Mesothelial cell of epicardium (in vitro differentiated cells): ENCODE data around the gene ATP6V1C2. TPM values are rescaled to one million over a fixed set of nuclear protein-coding genes. Genes with fewer than 3 reads are reported as not detected.
A peak's percentile ranks its signal among the peaks of the same experiment; 100 is the strongest.

ENCODE experiments used
- DNase-seq, 2 experiments: peaks; one replicate each; pipeline ENCODE4 v3.0.0; 2021; ENCODE audit warnings: low spot score in 2 of 2; ENCODE audit not compliant: unreplicated experiment in 2 of 2
- H3K27ac Mint-ChIP-seq: 2 replicates; pipeline ENCODE4 v1.8.0; 2021; ENCODE audit warnings: mixed read lengths
- H3K27me3 Mint-ChIP-seq: 2 replicates; pipeline ENCODE4 v1.8.0; 2021; ENCODE audit warnings: low read depth, mixed read lengths
- H3K36me3 Mint-ChIP-seq: 2 replicates; pipeline ENCODE4 v1.8.0; 2021; ENCODE audit warnings: mixed read lengths
- H3K4me1 Mint-ChIP-seq: 2 replicates; pipeline ENCODE4 v1.8.0; 2021; ENCODE audit warnings: mixed read lengths
- H3K4me3 Mint-ChIP-seq: 2 replicates; pipeline ENCODE4 v1.8.0; 2021; ENCODE audit warnings: mild to moderate bottlenecking, moderate library complexity, mixed read lengths
- H3K9me3 Mint-ChIP-seq: 2 replicates; pipeline ENCODE4 v1.8.0; 2021; ENCODE audit warnings: mixed read lengths
- CTCF ChIP-seq: fragments of 200-600 bp; sonication (generic); IDR thresholded peaks from one replicate; pipeline ENCODE4 v1.5.0; 2021; ENCODE audit warnings: antibody characterized with exemption; ENCODE audit not compliant: unreplicated experiment
- total RNA-seq: library from RNA; stranded (reverse); gene quantifications from 3 replicates; pipeline ENCODE4 v1.2.1, GENCODE V29; 2021

The ATP6V1C2 gene
- total RNA-seq, 1 donor from 2014 or later, result 0.09 TPM

DNA sequence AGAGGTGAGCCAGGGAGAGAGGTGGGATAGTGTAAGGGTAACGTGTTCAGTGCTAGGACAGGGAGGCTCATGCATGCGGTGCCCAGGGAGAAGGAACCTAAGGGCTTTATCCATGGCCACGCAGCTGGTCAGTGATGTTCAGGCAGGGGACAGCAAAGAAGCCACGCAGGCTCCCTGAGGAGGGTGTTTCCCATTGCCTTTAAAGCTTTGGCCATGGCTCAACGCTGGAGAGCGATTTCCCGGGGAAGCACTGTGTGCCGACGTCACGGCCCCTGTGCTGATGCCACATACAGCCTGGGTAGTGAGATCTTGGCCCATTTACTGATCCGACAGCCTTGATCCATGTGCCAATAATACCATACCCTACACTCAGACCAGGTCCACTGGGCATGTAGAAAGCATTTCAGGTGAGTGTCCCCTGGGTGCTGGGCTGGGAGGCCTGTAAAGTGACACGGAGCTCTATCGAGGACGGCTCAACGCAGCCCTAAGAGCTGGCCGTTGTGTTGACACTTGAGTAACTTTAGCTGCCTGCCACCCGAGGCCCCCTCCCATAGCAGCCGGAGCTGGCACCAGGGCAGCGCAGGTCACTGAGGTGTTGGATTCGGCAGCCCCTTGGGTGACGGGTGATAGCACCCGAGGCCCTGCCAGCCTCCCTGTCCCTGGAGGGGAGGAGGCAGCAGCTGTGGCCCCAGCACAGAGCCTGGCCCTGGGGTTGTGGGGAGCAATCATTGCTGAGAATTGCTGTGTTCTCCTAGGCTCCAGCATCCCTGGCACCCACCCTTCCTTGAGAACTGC, 49.7 kb downstream of the ATP6V1C2 start:
- H3K27ac Mint-ChIP-seq, result no peak overlapping the region
- no peaks in the 10 kb centered on the region for H3K9me3 Mint-ChIP-seq
- no peaks in the 10 kb centered on the region for H3K27me3 Mint-ChIP-seq
- H3K4me3 Mint-ChIP-seq, result no peak overlapping the region
- TF ChIP-seq CTCF, result no peak
- peaks cover 18% of the 10 kb centered on the region for H3K4me1 Mint-ChIP-seq
- H3K36me3 Mint-ChIP-seq, result no peaks in the 10 kb centered on the region
- no peak for DNase-seq

DNA sequence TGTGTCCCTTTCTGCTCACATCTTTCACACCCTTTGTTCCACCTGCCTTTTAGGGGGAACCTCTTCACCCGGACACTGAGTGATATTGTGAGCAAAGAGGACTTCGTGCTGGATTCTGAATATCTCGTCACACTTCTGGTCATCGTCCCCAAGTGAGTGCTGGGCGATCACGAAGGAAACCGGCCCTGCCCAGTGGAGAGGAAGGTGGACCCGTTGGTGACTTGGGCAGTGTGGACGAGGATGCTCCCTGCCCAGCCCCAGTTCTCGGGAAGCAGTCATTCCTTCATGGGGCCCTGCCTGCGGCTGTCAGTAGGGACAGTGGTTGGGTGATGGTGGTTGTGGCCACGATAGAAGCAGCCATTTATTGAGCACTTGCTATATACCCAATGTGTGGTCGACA, 50.4 kb downstream of the ATP6V1C2 start:
- Mint-ChIP-seq H3K4me1 (peaks cover 18% of the 10 kb centered on the region), H3K27ac (no peak overlapping the region), H3K4me3 (no peak overlapping the region), H3K27me3 (no peaks in the 10 kb centered on the region), H3K9me3 (no peaks in the 10 kb centered on the region), H3K36me3 (no peaks in the 10 kb centered on the region)
- no peak for DNase-seq
- TF ChIP-seq CTCF, result no peak

DNA sequence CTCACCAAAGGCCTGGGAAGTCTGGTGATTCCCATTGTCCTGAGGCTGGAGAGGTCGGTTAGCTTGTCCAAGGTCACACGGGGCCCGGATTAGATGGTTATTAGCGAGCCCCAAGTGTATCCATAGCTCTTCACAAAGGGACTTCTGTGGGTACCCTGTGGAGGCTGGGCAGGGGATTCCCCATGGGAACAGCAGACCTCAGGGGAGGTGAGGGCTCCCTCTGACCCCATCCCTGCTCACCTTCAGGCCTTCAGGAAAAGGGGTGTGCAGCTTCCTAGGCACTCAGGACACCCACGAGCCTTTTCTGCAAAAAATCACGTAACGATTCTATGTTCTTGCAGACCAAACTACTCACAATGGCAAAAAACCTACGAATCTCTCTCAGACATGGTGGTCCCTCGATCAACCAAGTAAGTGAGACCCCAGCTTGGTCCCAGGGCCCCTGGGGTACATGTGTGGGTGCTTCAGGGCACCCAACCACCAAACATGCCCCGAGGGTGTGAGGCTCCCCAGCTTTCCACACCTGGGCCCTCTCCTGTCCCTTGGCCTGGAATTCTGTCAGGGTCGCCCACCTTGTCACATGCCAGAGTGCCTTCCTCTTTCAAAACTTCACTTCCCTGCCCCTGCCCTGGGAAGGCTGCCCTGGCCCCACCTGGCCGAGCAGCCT, 50.9 kb downstream of the ATP6V1C2 start:
- DNase-seq, result no peak
- no peak for TF ChIP-seq CTCF
- H3K9me3 Mint-ChIP-seq, result no peaks in the 10 kb centered on the region
- no peak overlapping the region for H3K4me3 Mint-ChIP-seq
- H3K27ac Mint-ChIP-seq, result no peak overlapping the region
- H3K4me1 Mint-ChIP-seq, result peaks cover 18% of the 10 kb centered on the region
- H3K36me3 Mint-ChIP-seq, result peaks cover under 1% of the 10 kb centered on the region
- no peaks in the 10 kb centered on the region for H3K27me3 Mint-ChIP-seq

DNA sequence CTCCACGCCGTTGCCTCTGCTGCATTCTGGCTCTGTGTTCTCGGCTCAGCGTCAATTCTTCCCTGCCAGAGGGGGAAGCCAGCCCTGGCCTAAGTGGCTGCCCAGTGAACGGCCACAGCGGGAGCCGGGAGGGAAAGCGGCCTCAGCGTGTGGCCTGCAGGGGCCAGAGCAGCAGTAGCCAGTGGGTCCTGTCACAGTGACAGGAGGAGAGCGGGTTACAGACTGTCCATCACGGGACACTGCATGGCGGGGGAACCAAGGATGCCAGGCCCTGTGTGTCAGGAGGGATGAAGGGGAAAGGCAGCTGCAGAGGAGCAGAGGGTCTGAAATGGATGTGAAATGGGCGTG, 51.4 kb downstream of the ATP6V1C2 start:
- H3K4me1 Mint-ChIP-seq, result peaks cover 18% of the 10 kb centered on the region
- H3K36me3 Mint-ChIP-seq, result peaks cover 4% of the 10 kb centered on the region
- H3K9me3 Mint-ChIP-seq, result no peaks in the 10 kb centered on the region
- H3K27me3 Mint-ChIP-seq, result no peaks in the 10 kb centered on the region
- H3K27ac Mint-ChIP-seq, result no peak overlapping the region
- no peak overlapping the region for H3K4me3 Mint-ChIP-seq
- TF ChIP-seq CTCF, result no peak
- no peak for DNase-seq

DNA sequence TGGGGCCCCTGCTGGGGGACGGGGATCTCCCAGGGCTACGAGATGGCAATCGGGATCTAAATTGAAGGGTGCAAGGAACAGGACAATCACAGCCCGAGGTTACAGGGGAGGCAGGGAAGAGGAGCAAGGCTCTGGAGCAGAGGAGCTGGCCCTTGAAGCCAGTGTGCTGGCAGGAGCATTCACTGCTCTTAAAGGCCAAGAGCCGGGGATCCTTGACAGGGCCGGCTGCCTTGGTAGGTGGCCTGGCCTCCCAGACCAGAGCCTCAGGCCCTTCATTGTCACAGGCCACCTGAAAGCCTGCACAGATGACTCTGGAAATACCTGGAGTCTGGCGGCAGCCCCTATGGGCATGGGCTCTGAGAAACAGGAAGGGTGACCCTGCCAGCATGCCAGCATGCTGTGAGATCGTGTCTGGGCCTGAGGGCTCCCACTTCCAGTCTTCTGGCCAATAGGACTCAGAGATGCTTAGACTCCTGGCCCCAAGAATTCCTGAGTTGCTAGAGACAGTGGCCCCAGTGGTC, 52.5 kb downstream of the ATP6V1C2 start:
- H3K4me3 Mint-ChIP-seq, result no peak overlapping the region
- no peak for DNase-seq
- H3K27me3 Mint-ChIP-seq, result no peaks in the 10 kb centered on the region
- H3K36me3 Mint-ChIP-seq, result peaks cover 4% of the 10 kb centered on the region
- TF ChIP-seq CTCF, result no peak
- H3K27ac Mint-ChIP-seq, result peak overlapping the region; percentile 93
- no peaks in the 10 kb centered on the region for H3K9me3 Mint-ChIP-seq
- H3K4me1 Mint-ChIP-seq, result peaks cover 18% of the 10 kb centered on the region
